GM18502 (cell line): ENCODE measurements around the gene FAH.

ENCODE experiments used
- ATAC-seq: cut with Tn5 transposase; IDR thresholded peaks from one replicate; pipeline ENCODE4 v1.9.1; 2021; ENCODE audit warnings: mild to moderate bottlenecking; ENCODE audit not compliant: unreplicated experiment, poor library complexity

Gene FAH

GRCh38 chr15:80170596-80170995 is 17.8 kb downstream of the FAH start:
- ATAC-seq, result no peak

GRCh38 chr15:80171787-80172186 is 19.0 kb downstream of the FAH start:
- no peak for ATAC-seq

- no peak for ATAC-seq
Measured at GRCh38 chr15:80172401-80172800, 19.6 kb downstream of the FAH start.

- peak; percentile 55 for ATAC-seq
Measured at GRCh38 chr15:80173022-80173759, 20.4 kb downstream of the FAH start.

GRCh38 chr15:80174017-80174746 is 21.4 kb downstream of the FAH start:
- ATAC-seq, result no peak

GRCh38 chr15:80175436-80175835 is 22.6 kb downstream of the FAH start:
- no peak for ATAC-seq

- ATAC-seq, result no peak
Measured at GRCh38 chr15:80176443-80176842, 23.6 kb downstream of the FAH start.

- no peak for ATAC-seq
Measured at GRCh38 chr15:80177156-80177555, 24.4 kb downstream of the FAH start.

- ATAC-seq, result no peak
Measured at GRCh38 chr15:80179025-80179759, 26.4 kb downstream of the FAH start.

GRCh38 chr15:80179935-80180334 is 27.1 kb downstream of the FAH start:
- ATAC-seq, result no peak

GRCh38 chr15:80180468-80180867 is 27.7 kb downstream of the FAH start:
- no peak for ATAC-seq

GRCh38 chr15:80180986-80181385 is 28.2 kb downstream of the FAH start:
- no peak for ATAC-seq

- no peak for ATAC-seq
Measured at GRCh38 chr15:80182611-80183261, 29.9 kb downstream of the FAH start.

GRCh38 chr15:80183306-80183705 is 30.5 kb downstream of the FAH start:
- no peak for ATAC-seq

GRCh38 chr15:80183886-80184285 is 31.1 kb downstream of the FAH start:
- ATAC-seq, result no peak

- ATAC-seq, result no peak
Measured at GRCh38 chr15:80184554-80184953, 31.8 kb downstream of the FAH start.

GRCh38 chr15:80185152-80185551 is 32.4 kb downstream of the FAH start:
- no peak for ATAC-seq

GRCh38 chr15:80186066-80186465 is 33.3 kb downstream of the FAH start:
- no peak for ATAC-seq

GRCh38 chr15:80186597-80186996 is 33.8 kb downstream of the FAH start:
- no peak for ATAC-seq

GRCh38 chr15:80188251-80188650 is 35.5 kb downstream of the FAH start:
- ATAC-seq, result no peak

- no peak for ATAC-seq
Measured at GRCh38 chr15:80191198-80191597, 38.4 kb downstream of the FAH start.
